ENCODE measurements around the gene DNAJA3. TPM values are rescaled to one million over a fixed set of nuclear protein-coding genes. Genes with fewer than 3 reads are reported as not detected.
A peak's percentile ranks its signal among the peaks of the same experiment; 100 is the strongest.

Gene DNAJA3
- total RNA-seq, 1 experiment from 2014 or later, result 56.2 TPM

DNA sequence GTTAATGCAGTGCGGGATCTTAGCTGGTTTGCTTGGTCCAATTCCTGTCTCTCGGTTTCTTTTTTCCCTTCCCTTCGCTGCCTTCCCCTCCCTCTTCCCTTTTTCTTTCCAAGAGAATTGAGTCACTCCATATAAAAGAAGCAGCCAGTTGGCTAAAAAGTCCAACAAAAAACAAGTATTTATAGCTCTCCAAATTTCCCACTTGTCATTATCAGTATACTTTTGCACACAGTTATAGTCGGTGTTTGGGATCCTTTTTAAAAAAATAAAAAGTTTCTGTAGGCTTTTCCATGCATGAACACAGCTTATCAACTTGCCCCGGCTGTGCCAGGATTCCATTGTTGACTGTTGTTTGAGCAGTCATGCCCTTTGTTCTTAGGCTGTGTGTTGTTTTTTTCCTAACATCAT is 75.4 kb downstream of the DNAJA3 start:
- no peaks in the 10 kb centered on the region for H3K9me3 Mint-ChIP-seq
- H3K4me3 Mint-ChIP-seq, result no peak overlapping the region
- TF ChIP-seq, protein P1, sequence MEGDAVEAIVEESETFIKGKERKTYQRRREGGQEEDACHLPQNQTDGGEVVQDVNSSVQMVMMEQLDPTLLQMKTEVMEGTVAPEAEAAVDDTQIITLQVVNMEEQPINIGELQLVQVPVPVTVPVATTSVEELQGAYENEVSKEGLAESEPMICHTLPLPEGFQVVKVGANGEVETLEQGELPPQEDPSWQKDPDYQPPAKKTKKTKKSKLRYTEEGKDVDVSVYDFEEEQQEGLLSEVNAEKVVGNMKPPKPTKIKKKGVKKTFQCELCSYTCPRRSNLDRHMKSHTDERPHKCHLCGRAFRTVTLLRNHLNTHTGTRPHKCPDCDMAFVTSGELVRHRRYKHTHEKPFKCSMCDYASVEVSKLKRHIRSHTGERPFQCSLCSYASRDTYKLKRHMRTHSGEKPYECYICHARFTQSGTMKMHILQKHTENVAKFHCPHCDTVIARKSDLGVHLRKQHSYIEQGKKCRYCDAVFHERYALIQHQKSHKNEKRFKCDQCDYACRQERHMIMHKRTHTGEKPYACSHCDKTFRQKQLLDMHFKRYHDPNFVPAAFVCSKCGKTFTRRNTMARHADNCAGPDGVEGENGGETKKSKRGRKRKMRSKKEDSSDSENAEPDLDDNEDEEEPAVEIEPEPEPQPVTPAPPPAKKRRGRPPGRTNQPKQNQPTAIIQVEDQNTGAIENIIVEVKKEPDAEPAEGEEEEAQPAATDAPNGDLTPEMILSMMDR (conservative IDR thresholded peaks at IDR 0.05), result no peak
- H2BK120ac ChIP-seq (ENCODE audit: low read depth, low read length, poor library complexity, severe bottlenecking), result no peak overlapping the region
- no peak overlapping the region for H4K91ac ChIP-seq (ENCODE audit: insufficient read length, low read depth, low read length)
- no peaks in the 10 kb centered on the region for H3K23me2 ChIP-seq (ENCODE audit: insufficient read length, low read depth, low read length, poor library complexity, severe bottlenecking)
- H3K27ac Mint-ChIP-seq, result peak overlapping the region in 2 of 3 experiments; percentile 33 to 61; a peak in 4 of 7 replicates
- no peak overlapping the region for H3K4ac ChIP-seq (ENCODE audit: low read depth, low read length)
- no peak overlapping the region for H2BK12ac ChIP-seq (ENCODE audit: insufficient read length, low read depth, low read length)
- peaks cover 0 to 4% (median 0%) of the 10 kb centered on the region in 3 experiments; a peak in 2 of 7 replicates for H3K36me3 Mint-ChIP-seq (ENCODE audit: insufficient read depth in 1 of 3, low read depth in 3 of 3)
- H3K27me3 Mint-ChIP-seq (ENCODE audit: low read depth), result no peaks in the 10 kb centered on the region
- no peak overlapping the region for H2AFZ ChIP-seq (ENCODE audit: low read length)
- H3K56ac ChIP-seq (ENCODE audit: insufficient read length, low read depth, low read length), result no peak overlapping the region
- no peak overlapping the region for H3K4me2 ChIP-seq (ENCODE audit: insufficient read depth, insufficient read length, low read length)
- H4K5ac ChIP-seq (ENCODE audit: insufficient read length, low read depth, low read length), result no peak overlapping the region
- WGBS (ENCODE audit: extremely low coverage, insufficient read length, low lambda C conversion rate), result no CpG with 5 or more reads among the region's 5 CpGs
- H2AK5ac ChIP-seq (ENCODE audit: insufficient read length, low read length), result no peak overlapping the region
- H3K4me1 ChIP-seq (ENCODE audit: insufficient read depth, low read length), result no peaks in the 10 kb centered on the region
- DNase-seq, result no peak
- H4K20me1 ChIP-seq (ENCODE audit: control insufficient read depth, insufficient read depth, insufficient read length), result no peaks in the 10 kb centered on the region
- H3K9ac ChIP-seq (ENCODE audit: extremely low read depth, insufficient read length, low read length), result no peak overlapping the region
- H3K4me1 Mint-ChIP-seq, result peaks cover 24 to 35% of the 10 kb centered on the region in 2 experiments
- no peak overlapping the region for H3K14ac ChIP-seq (ENCODE audit: insufficient read depth, low read length)
- H3T11ph ChIP-seq (ENCODE audit: low read length), result no peak overlapping the region
- no peak overlapping the region for H2BK20ac ChIP-seq (ENCODE audit: low read depth, low read length, poor library complexity, severe bottlenecking)
- H3K27ac ChIP-seq (ENCODE audit: insufficient read length, low read depth, low read length), result no peak overlapping the region
- no peaks in the 10 kb centered on the region for H3K27me3 ChIP-seq (ENCODE audit: insufficient read depth, low read length)
- H2BK15ac ChIP-seq (ENCODE audit: low read depth, low read length), result no peak overlapping the region
- H2BK5ac ChIP-seq (ENCODE audit: insufficient read length, low read length), result no peak overlapping the region
- H3K23ac ChIP-seq (ENCODE audit: insufficient read length, low read depth, low read length), result no peak overlapping the region
- H3K9me3 ChIP-seq (ENCODE audit: control insufficient read depth, low read depth, low read length), result no peaks in the 10 kb centered on the region
- no peak overlapping the region for H3K18ac ChIP-seq (ENCODE audit: insufficient read length, low read depth, low read length)
- no peaks in the 10 kb centered on the region for H3K79me2 ChIP-seq (ENCODE audit: insufficient read depth, low read length)
- H4K8ac ChIP-seq (replicated peaks; ENCODE audit: insufficient read length, low read depth, low read length), result no peak overlapping the region
- H3K79me1 ChIP-seq (ENCODE audit: insufficient read depth, low read depth, low read length, poor library complexity, severe bottlenecking), result no peaks in the 10 kb centered on the region

All from H9 (cell line).